ENCODE measurements around the gene DNAH1. TPM values are rescaled to one million over a fixed set of nuclear protein-coding genes. Genes with fewer than 3 reads are reported as not detected.
"Not testable (repeated sequence)": the region's sequence is repeated elsewhere in the genome, so short reads cannot be mapped to it uniquely, and the experiment has no call there.

The DNAH1 gene
- total RNA-seq (2014; rRNA removed; shearing (Covaris generic)) (4.0 and 7.0 TPM in 2 replicates), polyA plus RNA-seq (2016; fragmentation: Nextera tagmentation; extraction: Ambion mirVana) (0.81 and 0.89 TPM in 2 replicates)

GRCh38 chr3:52315977-52316764 is at the start of gene DNAH1:
TSS of gene DNAH1 (plus strand) at chr3:52316319. CDS start at chr3:52322443, 6,124 bp downstream.
- Histone ChIP-seq H3K9me2 (ENCODE audit: insufficient read depth) (no peaks in the 10 kb centered on the region), H3F3A (ENCODE audit: insufficient read depth) (no peaks in the 10 kb centered on the region), H4K20me1 (ENCODE audit: insufficient read depth) (no peaks in the 10 kb centered on the region), H3K9me3 (ENCODE audit: low read depth) (no peaks in the 10 kb centered on the region), H2AFZ (no peak within 1 kb of the TSS), H3K79me2 (ENCODE audit: insufficient read depth) (no peaks in the 10 kb centered on the region), H3K9ac (no peak within 1 kb of the TSS), H3K4me2 (ENCODE audit: unreplicated experiment) (peak within 1 kb of the TSS; percentile 69), H3K4me3 (peak within 1 kb of the TSS; percentile 59), H3K27me3 (replicated peaks; ENCODE audit: insufficient read depth) (no peaks in the 10 kb centered on the region), H3K4me1 (ENCODE audit: insufficient read depth) (peaks cover 7% of the 10 kb centered on the region), H3K36me3 (ENCODE audit: low read depth) (no peaks in the 10 kb centered on the region), H3K27ac (no peak within 1 kb of the TSS)
- DNase-seq: no peak
- in situ Hi-C loops (cut with MboI): no loop called here
- 92 to 97% methylated on average over 2 to 3 of the region's 3 CpGs for WGBS, 2 experiments (ENCODE audit: low coverage in 1 of 2, low lambda C conversion rate in 2 of 2, missing lambda C conversion rate in 2 of 2)
- TF ChIP-seq EZH2 (IDR thresholded peaks at IDR 0.05; ENCODE audit: insufficient read depth, poor library complexity, severe bottlenecking) (no peak), EZH2phosphoT487 (IDR thresholded peaks at IDR 0.05; ENCODE audit: insufficient read depth, low read depth) (no peak)

DNA sequence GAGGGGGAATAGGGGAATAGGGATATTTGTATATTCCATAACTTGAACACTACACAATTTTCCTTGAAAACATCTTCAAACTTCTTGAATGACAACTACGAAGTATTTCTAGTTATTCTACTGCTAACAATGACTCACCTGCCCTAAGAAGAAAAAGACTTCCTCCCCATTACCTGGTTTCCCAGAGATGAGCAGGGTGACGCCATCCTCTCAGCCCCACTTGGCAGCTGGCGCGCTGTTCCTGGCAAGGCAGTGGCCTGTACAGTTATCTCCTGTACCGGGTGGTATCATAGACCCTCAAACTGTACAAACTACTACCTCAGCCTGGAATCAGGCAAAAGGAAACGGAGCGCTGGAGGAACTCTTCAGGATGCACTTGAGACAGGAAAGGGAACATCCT is 48.1 kb upstream of the DNAH1 start:
- Histone ChIP-seq H3K9me2 (ENCODE audit: insufficient read depth) (no peaks in the 10 kb centered on the region), H3K79me2 (ENCODE audit: insufficient read depth) (peaks cover 100% of the 10 kb centered on the region), H3K36me3 (ENCODE audit: low read depth) (peaks cover 57% of the 10 kb centered on the region), H3K27me3 (replicated peaks; ENCODE audit: insufficient read depth) (no peaks in the 10 kb centered on the region), H3K9ac (no peak overlapping the region), H4K20me1 (ENCODE audit: insufficient read depth) (peaks cover 21% of the 10 kb centered on the region), H3F3A (ENCODE audit: insufficient read depth) (peaks cover 31% of the 10 kb centered on the region), H2AFZ (no peak overlapping the region), H3K27ac (no peak overlapping the region), H3K4me1 (ENCODE audit: insufficient read depth) (peaks cover 19% of the 10 kb centered on the region), H3K9me3 (ENCODE audit: low read depth) (no peaks in the 10 kb centered on the region), H3K4me2 (ENCODE audit: unreplicated experiment) (no peak overlapping the region), H3K4me3 (no peak overlapping the region)
- 97 to 98% methylated on average over 7 of the region's 7 CpGs for WGBS, 2 experiments (ENCODE audit: low coverage in 1 of 2, low lambda C conversion rate in 2 of 2, missing lambda C conversion rate in 2 of 2)
- TF ChIP-seq EZH2 (IDR thresholded peaks at IDR 0.05; ENCODE audit: insufficient read depth, poor library complexity, severe bottlenecking) (no peak), EZH2phosphoT487 (IDR thresholded peaks at IDR 0.05; ENCODE audit: insufficient read depth, low read depth) (no peak)
- in situ Hi-C loops (cut with MboI): no loop called here
- DNase-seq: no peak

- H3K4me2 ChIP-seq (ENCODE audit: unreplicated experiment): peak overlapping the region; percentile 35
- H3K9me2 ChIP-seq (ENCODE audit: insufficient read depth): no peaks in the 10 kb centered on the region
- in situ Hi-C loops (cut with MboI): no loop called here
- no peak for DNase-seq
- H3K27me3 ChIP-seq (replicated peaks; ENCODE audit: insufficient read depth): no peaks in the 10 kb centered on the region
- H3K36me3 ChIP-seq (ENCODE audit: low read depth): peaks cover 54% of the 10 kb centered on the region
- no peak overlapping the region for H3K4me3 ChIP-seq
- WGBS, 2 experiments (ENCODE audit: low coverage in 1 of 2, low lambda C conversion rate in 2 of 2, missing lambda C conversion rate in 2 of 2): 67 to 70% methylated on average over 3 of the region's 3 CpGs
- peaks cover 100% of the 10 kb centered on the region for H3K79me2 ChIP-seq (ENCODE audit: insufficient read depth)
- TF ChIP-seq EZH2 (IDR thresholded peaks at IDR 0.05; ENCODE audit: insufficient read depth, poor library complexity, severe bottlenecking) (no peak), EZH2phosphoT487 (IDR thresholded peaks at IDR 0.05; ENCODE audit: insufficient read depth, low read depth) (no peak)
- peaks cover 30% of the 10 kb centered on the region for H4K20me1 ChIP-seq (ENCODE audit: insufficient read depth)
- H3K9ac ChIP-seq: 0 out of 2 replicates have a peak overlapping the region, but pooled peaks have one; percentile 18
- no peaks in the 10 kb centered on the region for H3K9me3 ChIP-seq (ENCODE audit: low read depth)
- H3K4me1 ChIP-seq (ENCODE audit: insufficient read depth): peaks cover 19% of the 10 kb centered on the region
- peaks cover 31% of the 10 kb centered on the region for H3F3A ChIP-seq (ENCODE audit: insufficient read depth)
- no peak overlapping the region for H2AFZ ChIP-seq
- peak overlapping the region; percentile 54 for H3K27ac ChIP-seq
These were observed 46.3 kb upstream of the DNAH1 start for GRCh38 chr3:52269776-52270175.

GRCh38 chr3:52270252-52270754 is 45.8 kb upstream of the DNAH1 start:
- Histone ChIP-seq H2AFZ (no peak overlapping the region), H3K36me3 (ENCODE audit: low read depth) (peaks cover 53% of the 10 kb centered on the region), H3K27ac (peak overlapping the region; percentile 54), H3K4me3 (no peak overlapping the region), H3K9ac (0 out of 2 replicates have a peak overlapping the region, but pooled peaks have one; percentile 18), H3F3A (ENCODE audit: insufficient read depth) (peaks cover 31% of the 10 kb centered on the region), H3K79me2 (ENCODE audit: insufficient read depth) (peaks cover 100% of the 10 kb centered on the region), H4K20me1 (ENCODE audit: insufficient read depth) (peaks cover 30% of the 10 kb centered on the region), H3K9me3 (ENCODE audit: low read depth) (no peaks in the 10 kb centered on the region), H3K27me3 (replicated peaks; ENCODE audit: insufficient read depth) (no peaks in the 10 kb centered on the region), H3K4me2 (ENCODE audit: unreplicated experiment) (peak overlapping the region; percentile 35), H3K4me1 (ENCODE audit: insufficient read depth) (peaks cover 22% of the 10 kb centered on the region), H3K9me2 (ENCODE audit: insufficient read depth) (no peaks in the 10 kb centered on the region)
- 27 to 31% methylated on average over 9 of the region's 9 CpGs for WGBS, 2 experiments (ENCODE audit: low coverage in 1 of 2, low lambda C conversion rate in 2 of 2, missing lambda C conversion rate in 2 of 2)
- TF ChIP-seq EZH2 (IDR thresholded peaks at IDR 0.05; ENCODE audit: insufficient read depth, poor library complexity, severe bottlenecking) (no peak), EZH2phosphoT487 (IDR thresholded peaks at IDR 0.05; ENCODE audit: insufficient read depth, low read depth) (no peak)
- in situ Hi-C loops (cut with MboI): no loop called here
- DNase-seq: peak; percentile 40

- Histone ChIP-seq H3F3A (ENCODE audit: insufficient read depth) (peaks cover 33% of the 10 kb centered on the region), H3K79me2 (ENCODE audit: insufficient read depth) (peaks cover 100% of the 10 kb centered on the region), H4K20me1 (ENCODE audit: insufficient read depth) (peaks cover 44% of the 10 kb centered on the region), H3K36me3 (ENCODE audit: low read depth) (peaks cover 36% of the 10 kb centered on the region), H3K4me1 (ENCODE audit: insufficient read depth) (peaks cover 32% of the 10 kb centered on the region)
- H2AFZ ChIP-seq; H3K4me2 ChIP-seq (ENCODE audit: unreplicated experiment); H3K9ac ChIP-seq; H3K9me2 ChIP-seq (ENCODE audit: insufficient read depth); H3K9me3 ChIP-seq (ENCODE audit: low read depth); in situ Hi-C loops (cut with MboI); H3K4me3 ChIP-seq; H3K27me3 ChIP-seq (replicated peaks; ENCODE audit: insufficient read depth); H3K27ac ChIP-seq; DNase-seq: not testable (repeated sequence)
- whole genome bisulfite sequencing, 2 experiments (ENCODE audit: low coverage in 1 of 2, low lambda C conversion rate in 2 of 2, missing lambda C conversion rate in 2 of 2): 90 to 96% methylated on average over 9 of the region's 9 CpGs
These were observed 43.9 kb upstream of the DNAH1 start for GRCh38 chr3:52272172-52272571.
